Mammary epithelial cell (primary cell): ENCODE data around the gene SMOC1.

ENCODE experiments used
- CTCF ChIP-seq, 2 donors: IDR thresholded peaks in 1 of 2; conservative IDR thresholded peaks in 1 of 2; 2 replicates each; pipeline ENCODE4 v1.5.1; 2011 to 2012; ENCODE audit warnings: inconsistent platforms in 2 of 2, low read length in 2 of 2, mild to moderate bottlenecking in 2 of 2, control low read depth in 1 of 2, low read depth in 1 of 2; ENCODE audit not compliant: insufficient read depth in 1 of 2; ENCODE audit errors: extremely low read depth in 1 of 2
- EZH2 ChIP-seq: IDR thresholded peaks from 2 replicates; pipeline ENCODE4 v1.6.1; 2012; ENCODE audit warnings: low read length, inconsistent platforms, borderline replicate concordance

GRCh38 chr14:69853774-69854173 is 25.4 kb upstream of the SMOC1 start:
- no peak for TF ChIP-seq CTCF (conservative IDR thresholded peaks at IDR 0.05 in 1 of 2, IDR thresholded peaks at IDR 0.05 in 1 of 2; ENCODE audit: extremely low read depth in 1 of 2, insufficient read depth in 1 of 2, low read depth in 1 of 2, low read length in 2 of 2)
- TF ChIP-seq EZH2: no peak
